ENCODE data around the gene RAX.

GRCh38 chr18:59218018-59218417, 55.2 kb downstream of the RAX start:
- TF ChIP-seq CTCF (IDR thresholded peaks at IDR 0.05; ENCODE audit: insufficient read depth, low read length, poor library complexity, severe bottlenecking), result no peak
- no peak for TF ChIP-seq EZH2phosphoT487 (conservative IDR thresholded peaks at IDR 0.05; ENCODE audit: low read length)

Measured in SU-DHL-6 (cell line).